ENCODE results near the gene HPSE2. TPM values are rescaled to one million over a fixed set of nuclear protein-coding genes. Genes with fewer than 3 reads are reported as not detected.

Gene HPSE2
- total and polyA plus RNA-seq, 2 experiments from 2014 or later, result 0.10 to 0.24 TPM

- peaks cover 26% of the 10 kb centered on the region for H3K9me3 Mint-ChIP-seq
- H3K4me2 ChIP-seq, result no peak overlapping the region
- peaks cover 17% of the 10 kb centered on the region for H3K36me3 Mint-ChIP-seq (ENCODE audit: low read depth)
- no peak overlapping the region for H3K27ac Mint-ChIP-seq
- H3K27me3 Mint-ChIP-seq (ENCODE audit: insufficient read depth, low read depth, poor library complexity), result no peaks in the 10 kb centered on the region
- H3K27me3 ChIP-seq (ENCODE audit: insufficient read depth), result no peaks in the 10 kb centered on the region
- H3K79me2 ChIP-seq (replicated peaks; ENCODE audit: insufficient read depth), result no peaks in the 10 kb centered on the region
- H3K4me1 ChIP-seq (ENCODE audit: insufficient read depth), result no peaks in the 10 kb centered on the region
- no peaks in the 10 kb centered on the region for H4K20me1 ChIP-seq (replicated peaks; ENCODE audit: insufficient read depth)
- ATAC-seq, result no peak
- H3K4me1 Mint-ChIP-seq, result no peaks in the 10 kb centered on the region
- no peaks in the 10 kb centered on the region for H3F3A ChIP-seq (replicated peaks; ENCODE audit: low read depth)
- H3K4me3 ChIP-seq, result no peak overlapping the region
- DNase-seq (ENCODE audit: low spot score), result no peak
- no peak overlapping the region for H3K4me3 Mint-ChIP-seq
- no peaks in the 10 kb centered on the region for H3K36me3 ChIP-seq (ENCODE audit: insufficient read depth)
- no peak for TF ChIP-seq JUNB (IDR thresholded peaks at IDR 0.05; ENCODE audit: unreplicated experiment)
- TF ChIP-seq EZH2phosphoT487 (IDR thresholded peaks at IDR 0.05; ENCODE audit: unreplicated experiment), result no peak
- no peak for TF ChIP-seq REST (IDR thresholded peaks at IDR 0.05; ENCODE audit: unreplicated experiment)
- TF ChIP-seq POLR2AphosphoS5 (IDR thresholded peaks at IDR 0.05; ENCODE audit: low read depth), result no peak
- TF ChIP-seq CREB1 (CRISPR knock-in tag; IDR thresholded peaks at IDR 0.05; ENCODE audit: low read depth), result no peak
- no peak overlapping the region for H2AFZ ChIP-seq
- no peak overlapping the region for H3K27ac ChIP-seq (ENCODE audit: low read depth)
- H3K9me2 ChIP-seq (ENCODE audit: insufficient read depth), result 0 out of 2 replicates have a peak, but pooled peaks cover 3% of the 10 kb centered on the region
These were observed 639.2 kb downstream of the HPSE2 start for GRCh38 chr10:98596404-98596803.

GRCh38 chr10:98589691-98590090 is 646.0 kb downstream of the HPSE2 start:
- no peaks in the 10 kb centered on the region for H3K79me2 ChIP-seq (replicated peaks; ENCODE audit: insufficient read depth)
- ATAC-seq (no peak), DNase-seq (ENCODE audit: low spot score) (no peak)
- peaks cover 5% of the 10 kb centered on the region; the same call in 1 of the 2 replicates for H3K9me2 ChIP-seq (ENCODE audit: insufficient read depth)
- 0 out of 3 replicates have a peak, but pooled peaks cover 2% of the 10 kb centered on the region for H3K4me1 Mint-ChIP-seq
- TF ChIP-seq ZNF462 (CRISPR knock-in tag; IDR thresholded peaks at IDR 0.05) (no peak), NANOG (IDR thresholded peaks at IDR 0.05; ENCODE audit: borderline replicate concordance) (no peak), ETS1 (IDR thresholded peaks at IDR 0.05) (no peak)
- no peaks in the 10 kb centered on the region for H3K4me1 ChIP-seq (ENCODE audit: insufficient read depth)
- no peak overlapping the region for H2AFZ ChIP-seq
- H3K4me2 ChIP-seq, result no peak overlapping the region
- no peaks in the 10 kb centered on the region for H3K36me3 Mint-ChIP-seq (ENCODE audit: low read depth)
- no peaks in the 10 kb centered on the region for H3K9me3 Mint-ChIP-seq
- no peaks in the 10 kb centered on the region for H4K20me1 ChIP-seq (replicated peaks; ENCODE audit: insufficient read depth)
- H3K36me3 ChIP-seq (ENCODE audit: insufficient read depth), result no peaks in the 10 kb centered on the region
- H3K27me3 Mint-ChIP-seq (ENCODE audit: insufficient read depth, low read depth, poor library complexity), result no peaks in the 10 kb centered on the region
- H3K4me3 Mint-ChIP-seq, result no peak overlapping the region
- no peak overlapping the region for H3K27ac ChIP-seq (ENCODE audit: low read depth)
- no peak overlapping the region for H3K4me3 ChIP-seq
- no peak overlapping the region for H3K27ac Mint-ChIP-seq
- H3F3A ChIP-seq (replicated peaks; ENCODE audit: low read depth), result no peaks in the 10 kb centered on the region
- H3K27me3 ChIP-seq (ENCODE audit: insufficient read depth), result no peaks in the 10 kb centered on the region

Measured in GM23338 (cell line).